Left kidney (tissue), 2 donors: ENCODE data around the gene PSEN1. TPM values are rescaled to one million over a fixed set of nuclear protein-coding genes. Genes with fewer than 3 reads are reported as not detected.

ENCODE experiments used
- DNase-seq: peaks from one replicate; pipeline ENCODE4 v3.0.0-alpha.2; 2013
- polyA plus RNA-seq: library from polyadenylated mRNA; unstranded; fragments of 120-200 nt; gene quantifications from one replicate; pipeline ENCODE4 v1.2.1, GENCODE V29; 2013; ENCODE audit not compliant: insufficient read length

The PSEN1 gene
- polyA plus RNA-seq, 1 donor, result 73.9 TPM

- no peak for DNase-seq
These were observed 117.4 kb downstream of the PSEN1 start for GRCh38 chr14:73253721-73254120.

- no peak for DNase-seq
These were observed 118.1 kb downstream of the PSEN1 start for GRCh38 chr14:73254247-73255004.

- DNase-seq, result no peak
These were observed 118.7 kb downstream of the PSEN1 start for GRCh38 chr14:73255005-73255400.

- no peak for DNase-seq
These were observed 119.5 kb downstream of the PSEN1 start for GRCh38 chr14:73255693-73256225.

- DNase-seq, result no peak
These were observed 121.8 kb downstream of the PSEN1 start for GRCh38 chr14:73258076-73258475.

GRCh38 chr14:73258845-73259611, 122.7 kb downstream of the PSEN1 start:
- no peak for DNase-seq

GRCh38 chr14:73259837-73260236, 123.5 kb downstream of the PSEN1 start:
- no peak for DNase-seq

- no peak for DNase-seq
These were observed 124.3 kb downstream of the PSEN1 start for GRCh38 chr14:73260574-73260973.

GRCh38 chr14:73261075-73261474, 124.8 kb downstream of the PSEN1 start:
- DNase-seq, result no peak

GRCh38 chr14:73261520-73262426, 125.5 kb downstream of the PSEN1 start:
- no peak for DNase-seq

GRCh38 chr14:73262427-73263183, 126.3 kb downstream of the PSEN1 start:
- DNase-seq, result no peak

GRCh38 chr14:73263606-73264005, 127.3 kb downstream of the PSEN1 start:
- DNase-seq, result no peak

GRCh38 chr14:73264080-73264884, 128.0 kb downstream of the PSEN1 start:
- no peak for DNase-seq

- no peak for DNase-seq
These were observed 128.8 kb downstream of the PSEN1 start for GRCh38 chr14:73264885-73265720.

- no peak for DNase-seq
These were observed 129.4 kb downstream of the PSEN1 start for GRCh38 chr14:73265721-73266046.

GRCh38 chr14:73266317-73266716, 130.0 kb downstream of the PSEN1 start:
- no peak for DNase-seq

GRCh38 chr14:73267474-73267873, 131.2 kb downstream of the PSEN1 start:
- no peak for DNase-seq

GRCh38 chr14:73269729-73270531, 133.6 kb downstream of the PSEN1 start:
- DNase-seq, result no peak

GRCh38 chr14:73272393-73272792, 136.1 kb downstream of the PSEN1 start:
- DNase-seq, result no peak
